GM19372 (cell line): ENCODE measurements around the gene HES3.
A peak's percentile ranks its signal among the peaks of the same experiment; 100 is the strongest.

ENCODE experiments used
- ATAC-seq: cut with Tn5 transposase; IDR thresholded peaks from one replicate; pipeline ENCODE4 v1.9.1; 2021; ENCODE audit warnings: mild to moderate bottlenecking, low read depth, moderate library complexity; ENCODE audit not compliant: unreplicated experiment

HES3 gene

DNA sequence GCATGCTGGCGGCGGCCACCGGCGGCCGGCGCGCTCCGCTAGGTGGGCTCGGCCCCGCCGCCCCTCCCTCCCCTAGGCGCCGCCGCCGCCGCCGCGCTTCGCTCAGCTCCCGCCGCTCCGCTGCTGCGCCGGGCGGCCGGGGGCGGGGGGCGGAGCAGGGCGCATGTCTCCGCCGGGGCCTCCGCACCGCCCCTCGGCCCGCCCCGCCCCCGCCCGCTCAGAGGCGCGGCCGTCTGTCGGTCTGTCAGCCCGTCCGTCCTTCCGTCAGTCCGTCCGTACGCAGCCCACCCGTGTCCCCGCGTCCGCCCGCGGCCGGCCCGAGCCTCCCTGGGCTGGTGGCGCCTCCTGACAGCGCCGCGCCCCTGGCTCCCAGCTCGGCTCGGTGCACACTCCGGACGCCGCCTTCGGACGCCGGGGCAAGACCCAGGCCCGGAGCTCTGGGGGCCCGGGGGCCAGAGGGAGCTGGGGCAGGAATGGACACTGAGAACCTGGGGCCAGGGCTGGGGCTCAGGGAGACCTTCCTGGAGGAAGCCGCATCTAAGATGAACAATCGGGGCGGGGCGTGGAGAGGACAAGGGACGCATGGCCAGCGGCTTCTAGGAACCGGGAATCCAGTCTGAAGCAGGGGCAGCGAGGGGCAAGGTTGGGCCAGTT is 17.1 kb downstream of the HES3 start, which contains the start of gene GPR153:
GPR153 (minus strand) TSS at position 138 of the 654 bp plus-strand sequence. CDS start 6,193 bp downstream, outside the sequence.
- peak; percentile 42 for ATAC-seq

DNA sequence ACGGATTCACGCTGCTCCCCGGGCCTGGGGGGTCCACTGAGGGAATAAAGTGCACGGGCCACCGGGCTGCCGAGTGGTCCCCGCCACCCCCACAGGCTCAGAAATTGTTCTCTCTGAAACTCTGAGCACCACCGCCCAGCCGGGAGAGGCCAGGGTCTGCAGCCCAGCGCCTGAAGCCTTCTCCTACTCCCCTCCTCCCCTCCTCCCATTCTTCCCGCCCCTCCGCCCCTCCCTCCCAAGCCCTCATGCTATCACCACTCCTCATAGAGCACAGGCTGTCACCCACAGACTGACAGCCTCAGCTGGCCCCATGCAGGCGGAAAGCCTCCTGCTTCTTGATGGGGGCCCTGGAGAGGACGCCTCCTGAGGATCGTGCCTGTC is 17.6 kb downstream of the HES3 start:
- ATAC-seq, result no peak

DNA sequence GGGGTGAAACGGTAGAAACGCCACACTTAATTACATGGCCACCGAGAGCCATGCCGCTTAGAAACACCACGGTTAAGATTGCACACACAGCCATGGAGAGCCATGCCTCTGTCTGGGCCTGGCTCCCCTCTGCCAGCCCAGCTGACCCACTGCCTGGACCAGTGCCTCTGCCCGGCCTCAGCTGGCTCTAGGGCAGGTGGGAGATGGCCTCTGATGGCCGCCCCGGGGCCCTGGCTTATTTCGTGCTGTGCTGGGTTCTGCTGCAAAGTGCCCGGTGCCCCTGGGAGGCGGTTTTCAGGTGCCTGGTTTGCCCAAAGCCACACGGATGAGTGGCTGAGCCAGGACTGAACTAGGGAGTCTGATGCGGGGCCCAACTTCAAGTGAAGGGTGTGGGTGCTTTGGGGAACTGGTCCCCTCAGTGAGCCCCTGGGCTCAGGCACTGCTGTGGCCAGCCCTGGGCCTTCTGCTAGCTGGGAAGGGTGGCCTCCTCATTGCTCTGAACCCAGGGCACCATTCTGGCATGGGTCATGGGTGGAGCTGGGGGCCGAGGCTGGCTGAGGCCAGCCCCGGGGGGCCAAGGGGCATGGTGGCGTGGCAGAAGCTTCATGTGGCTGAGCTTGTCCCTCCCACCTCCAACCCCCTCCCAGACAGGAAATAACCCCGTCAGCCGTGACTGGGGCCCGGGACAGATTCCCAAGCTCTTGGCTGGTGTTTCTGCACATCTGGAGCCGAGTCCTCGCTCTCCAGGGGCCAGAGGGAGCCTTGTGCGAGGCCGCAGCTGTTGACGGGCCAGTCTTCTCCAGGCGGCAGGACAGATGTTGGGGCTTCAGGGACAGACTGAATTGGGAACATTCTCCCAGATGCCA is 18.8 kb downstream of the HES3 start:
- ATAC-seq, result no peak

DNA sequence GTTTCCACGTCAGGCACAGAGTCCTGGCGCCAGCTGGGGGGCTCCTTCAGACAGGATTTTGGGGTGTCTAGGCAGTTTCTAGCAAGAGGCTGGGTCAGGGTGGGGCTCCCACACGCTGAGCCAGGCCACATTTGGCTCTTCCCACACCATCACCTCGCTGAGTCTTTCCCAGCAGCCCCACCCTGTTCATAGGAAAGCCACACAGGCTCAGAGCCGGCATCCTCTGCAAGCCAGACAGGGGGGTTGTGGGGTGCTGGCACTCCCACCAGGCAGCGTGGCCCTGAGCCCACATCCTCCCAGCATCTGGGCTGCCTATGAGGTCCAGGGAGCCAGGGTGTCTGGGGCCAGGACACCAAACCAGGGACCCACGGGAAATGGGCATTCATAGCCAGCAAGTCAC is 19.7 kb downstream of the HES3 start:
- ATAC-seq, result no peak

DNA sequence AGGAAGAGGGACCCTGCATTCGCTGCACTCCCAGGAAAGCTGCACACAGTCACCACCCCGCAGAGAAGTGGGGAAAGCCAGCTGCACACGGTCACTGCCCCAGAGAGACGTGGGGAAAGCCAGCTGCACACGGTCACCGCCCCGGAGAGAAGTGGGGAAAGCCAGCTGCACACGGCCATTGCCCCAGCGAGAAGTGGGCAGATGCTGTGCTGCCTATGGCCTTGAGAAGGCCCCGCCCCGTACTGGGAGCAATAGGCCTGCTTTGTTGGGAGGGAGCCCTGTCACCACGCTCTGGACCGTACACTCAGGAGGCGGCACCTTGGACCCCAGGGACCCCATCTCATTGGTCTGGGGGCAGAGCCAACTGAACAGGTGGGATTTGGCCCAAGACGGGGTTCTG is 21.2 kb downstream of the HES3 start:
- no peak for ATAC-seq

DNA sequence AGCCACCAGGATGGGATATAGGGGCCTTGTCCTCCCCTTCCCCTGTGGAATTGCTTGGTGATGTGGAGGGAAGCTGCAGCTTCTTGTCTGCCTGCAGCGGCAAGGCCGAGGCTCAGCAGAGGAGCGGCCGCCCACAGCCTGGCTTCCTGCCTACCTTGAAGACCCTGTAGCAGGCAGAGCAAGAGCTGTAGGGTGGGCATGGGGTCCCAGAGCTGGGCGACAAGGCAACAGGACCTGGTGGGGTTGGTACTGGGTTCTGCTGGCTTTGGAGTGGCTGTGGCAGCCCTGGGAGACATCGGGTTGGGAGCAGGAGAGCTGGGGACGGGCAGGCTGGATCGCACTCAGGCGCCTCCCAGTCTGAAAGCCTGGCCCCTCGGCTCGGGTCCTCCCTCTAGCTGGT is 22.7 kb downstream of the HES3 start:
- no peak for ATAC-seq

DNA sequence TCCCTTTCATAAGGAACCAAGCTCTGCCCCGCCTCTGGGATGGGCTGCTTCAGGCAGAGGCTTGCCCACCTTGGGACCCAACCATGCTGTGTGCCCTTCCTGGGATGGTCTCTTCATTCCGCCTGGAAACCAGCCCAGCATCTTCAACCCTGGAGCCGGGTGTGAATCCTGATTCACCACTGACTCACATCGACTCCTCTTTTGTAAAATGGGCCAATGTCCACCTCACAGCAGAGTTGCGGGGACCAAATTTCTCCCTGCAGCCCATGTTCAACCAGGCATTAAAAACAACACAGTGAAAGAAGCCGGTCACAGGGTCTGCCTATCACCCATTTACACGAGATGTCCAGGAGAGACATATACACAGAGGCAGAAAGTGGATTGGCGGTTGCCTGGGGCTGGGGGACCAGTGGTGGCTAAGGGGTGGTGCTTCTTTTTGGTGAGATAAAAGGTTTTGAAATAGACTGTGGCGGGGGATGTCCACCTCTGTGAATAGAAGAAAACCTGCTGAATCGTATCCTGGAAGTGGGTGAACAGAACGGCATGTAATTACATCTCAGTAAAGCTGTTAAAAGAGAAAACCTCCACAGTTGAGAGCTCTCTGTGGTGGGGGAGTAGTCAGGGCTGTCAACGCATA is 23.8 kb downstream of the HES3 start:
- ATAC-seq, result no peak

DNA sequence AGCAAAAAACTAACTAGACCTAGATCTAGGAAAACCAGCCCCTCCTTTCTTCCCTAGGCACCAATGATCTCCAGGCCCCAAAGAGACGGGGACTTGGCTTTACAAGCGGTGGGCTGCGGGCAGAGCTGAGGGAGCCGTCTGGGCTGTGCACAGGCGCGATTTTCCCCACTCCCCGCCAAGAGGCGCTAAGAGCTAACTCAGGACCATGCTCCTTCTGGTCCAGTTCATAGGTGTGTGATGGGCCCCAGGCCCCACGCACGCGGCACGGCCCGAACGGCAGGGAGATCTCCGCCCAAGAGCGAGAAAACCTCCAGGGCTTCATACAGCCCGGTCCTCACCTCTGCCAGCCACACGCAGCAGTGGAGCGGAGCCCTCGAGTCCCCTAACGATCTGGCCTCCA is 24.4 kb downstream of the HES3 start:
- ATAC-seq, result no peak

DNA sequence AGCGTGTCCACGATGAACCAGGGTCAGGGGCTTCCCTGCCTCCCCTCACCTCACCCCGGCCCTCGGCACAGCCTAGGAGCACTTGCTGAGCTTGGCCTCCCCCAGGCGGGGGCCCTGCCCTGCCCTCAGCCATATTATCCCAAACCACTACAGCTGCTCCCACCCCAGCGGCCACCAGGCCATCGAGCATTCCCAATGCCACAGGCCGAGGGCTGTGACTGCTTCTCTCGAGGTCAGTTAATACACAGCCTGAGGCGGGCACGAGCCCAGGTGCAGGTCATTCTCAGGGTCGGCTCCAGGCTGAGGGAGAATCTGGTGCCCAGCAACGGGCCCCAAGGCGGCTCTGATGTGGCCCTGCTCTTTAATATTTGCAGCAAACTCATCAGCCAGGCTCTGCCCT is 25.3 kb downstream of the HES3 start:
- ATAC-seq, result no peak

DNA sequence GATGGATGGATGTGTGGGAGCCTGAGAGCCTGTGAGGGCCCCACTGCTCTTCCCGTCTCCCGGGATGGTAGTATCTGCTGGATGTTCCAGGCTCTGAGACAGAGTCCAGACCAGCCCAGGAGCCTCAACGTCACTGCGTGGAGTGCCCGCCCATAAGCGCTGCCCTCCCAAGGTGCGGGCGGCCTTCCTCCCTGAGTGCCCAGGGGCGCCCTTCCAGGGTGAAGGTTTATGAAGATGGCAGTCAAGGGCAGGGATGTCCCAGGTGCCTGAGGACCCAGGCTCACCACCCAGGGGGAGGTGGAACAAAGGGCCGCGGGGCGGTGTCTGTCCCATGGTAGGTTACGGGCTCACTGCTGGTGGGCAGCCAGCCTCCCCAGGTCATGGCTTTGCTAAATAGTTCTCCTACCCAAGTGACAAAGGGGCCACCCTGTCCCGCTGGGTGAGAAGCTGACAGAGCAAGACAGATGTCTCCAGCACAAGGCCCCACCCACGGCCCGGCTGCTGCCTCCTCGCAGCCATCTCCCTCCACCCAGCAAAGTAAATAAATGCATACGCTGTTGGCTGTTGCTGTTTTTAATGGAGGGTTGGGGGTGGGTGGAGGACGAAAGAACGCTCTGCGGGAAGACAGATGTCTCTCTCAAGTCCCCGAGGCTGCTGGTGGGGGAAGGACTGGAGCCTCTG is 25.9 kb downstream of the HES3 start:
- no peak for ATAC-seq

DNA sequence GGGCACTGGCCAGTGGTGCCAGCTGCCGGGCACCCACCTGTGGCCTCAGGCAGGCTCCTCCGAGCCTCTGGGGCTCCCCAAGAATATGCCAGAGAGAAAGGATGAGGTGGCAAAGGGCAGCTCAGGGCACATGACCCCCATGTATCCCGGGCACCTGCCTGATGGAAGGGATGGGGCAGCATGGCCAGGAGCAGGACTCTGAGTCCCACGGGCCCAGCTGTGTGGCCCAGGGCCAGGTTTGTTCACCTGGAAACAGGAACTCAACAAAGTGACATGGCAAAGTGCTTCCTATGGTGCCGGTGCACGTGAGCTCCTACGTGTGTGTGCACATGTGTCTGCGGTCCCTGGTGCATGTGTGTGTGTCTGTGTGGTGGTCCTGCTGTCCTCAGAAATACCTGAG is 26.4 kb downstream of the HES3 start:
- ATAC-seq, result no peak

DNA sequence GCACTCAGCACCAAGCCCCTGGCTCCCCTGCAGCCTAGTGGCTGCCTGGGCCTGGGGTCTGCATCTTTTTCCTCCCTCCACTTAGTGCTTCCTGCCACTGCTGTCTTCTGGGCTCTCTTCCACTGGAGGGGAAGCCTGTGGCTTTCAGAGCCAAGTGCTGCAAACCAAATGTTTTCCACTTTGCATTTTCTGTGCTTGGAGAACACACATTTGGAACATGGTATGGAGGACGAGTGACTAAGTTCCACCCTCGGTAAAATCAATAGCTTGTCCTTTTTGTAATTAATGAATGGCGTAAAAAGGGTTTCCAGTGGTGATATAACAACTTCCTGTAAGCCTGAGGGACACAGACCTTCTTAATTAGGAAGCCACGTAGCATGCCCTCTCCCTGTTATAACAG is 27.0 kb downstream of the HES3 start:
- ATAC-seq, result no peak

DNA sequence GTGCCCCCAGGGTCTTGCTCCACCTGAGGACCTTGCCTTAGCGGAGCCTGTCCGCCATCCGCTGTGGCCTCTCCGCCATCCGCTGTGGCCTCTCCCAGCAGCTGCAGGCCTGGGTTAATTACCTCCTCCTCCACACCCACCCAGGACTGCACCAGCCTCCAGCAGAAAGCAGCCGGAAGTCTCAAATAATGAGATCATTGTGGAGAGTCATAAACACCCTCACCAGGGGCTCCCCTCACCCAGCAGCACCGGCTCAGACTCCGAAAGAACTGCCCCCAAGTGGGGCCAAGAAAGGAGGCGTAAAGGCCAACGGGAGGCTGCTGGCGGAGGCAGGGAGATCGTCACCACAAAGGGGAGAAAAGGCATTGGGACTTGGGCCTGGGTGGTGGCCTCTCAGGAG is 27.6 kb downstream of the HES3 start:
- no peak for ATAC-seq

DNA sequence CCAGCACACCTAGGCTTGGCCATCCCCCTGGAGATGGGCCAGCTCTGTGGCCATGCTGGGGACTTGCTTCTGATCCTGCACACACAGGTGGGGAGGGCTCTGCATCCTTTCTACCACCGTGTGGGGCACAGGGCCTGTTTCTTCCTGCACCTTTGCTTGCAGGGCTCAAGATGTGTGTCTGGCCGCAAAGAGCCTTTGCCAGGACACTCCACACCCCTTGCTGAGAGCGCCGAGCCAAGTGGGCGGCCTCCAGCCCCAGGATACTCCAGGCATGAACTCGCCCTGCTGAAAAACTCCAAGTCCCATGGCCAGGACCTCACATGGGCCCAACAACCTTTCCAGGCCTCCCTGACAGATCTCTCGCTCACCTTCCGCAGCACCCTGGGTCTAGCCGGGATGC is 28.5 kb downstream of the HES3 start:
- ATAC-seq, result no peak

DNA sequence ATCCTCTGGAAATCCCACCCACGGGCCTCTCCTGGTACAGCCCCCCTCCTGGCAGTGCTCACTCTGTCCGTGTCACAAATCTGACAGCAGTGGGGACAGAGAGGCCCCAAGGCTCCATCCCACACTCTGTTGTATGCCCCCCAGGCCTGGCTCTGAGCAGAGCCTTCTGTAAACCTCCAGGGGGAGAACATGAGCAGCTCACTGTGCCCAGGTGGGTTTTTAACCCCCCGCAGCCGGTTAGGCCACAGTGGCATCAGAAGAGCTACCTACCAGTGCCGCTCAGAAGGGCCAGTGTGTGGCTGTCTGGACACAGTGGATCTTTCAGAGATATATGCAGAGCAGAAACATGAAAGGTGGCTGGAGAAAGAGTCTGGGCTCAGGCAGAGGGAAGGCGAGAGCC is 28.9 kb downstream of the HES3 start:
- no peak for ATAC-seq

DNA sequence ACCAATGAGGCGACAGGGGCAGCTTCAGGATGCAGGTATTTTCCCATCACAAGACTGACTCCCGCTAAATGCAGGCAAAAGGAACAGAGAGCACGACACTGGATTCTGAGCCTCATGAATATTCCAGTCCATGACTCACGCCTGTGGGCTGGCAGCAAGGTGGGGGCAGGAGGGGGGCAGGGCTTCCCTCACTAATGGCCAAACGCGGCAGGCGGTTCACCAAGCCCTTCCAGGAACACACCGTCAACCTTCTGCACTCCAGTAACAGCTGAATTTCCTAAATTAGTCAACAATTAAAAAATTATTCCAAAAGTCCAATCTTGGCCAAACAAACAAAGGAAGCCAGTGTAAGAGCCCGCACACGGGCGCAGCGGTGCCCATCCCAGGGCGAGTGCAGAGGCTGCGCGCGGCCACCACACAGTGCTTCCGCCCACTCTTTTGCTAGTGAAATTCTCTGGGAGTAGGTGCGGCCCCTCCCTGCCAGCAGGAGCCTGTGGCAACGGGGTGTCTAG is 29.5 kb downstream of the HES3 start:
- no peak for ATAC-seq

DNA sequence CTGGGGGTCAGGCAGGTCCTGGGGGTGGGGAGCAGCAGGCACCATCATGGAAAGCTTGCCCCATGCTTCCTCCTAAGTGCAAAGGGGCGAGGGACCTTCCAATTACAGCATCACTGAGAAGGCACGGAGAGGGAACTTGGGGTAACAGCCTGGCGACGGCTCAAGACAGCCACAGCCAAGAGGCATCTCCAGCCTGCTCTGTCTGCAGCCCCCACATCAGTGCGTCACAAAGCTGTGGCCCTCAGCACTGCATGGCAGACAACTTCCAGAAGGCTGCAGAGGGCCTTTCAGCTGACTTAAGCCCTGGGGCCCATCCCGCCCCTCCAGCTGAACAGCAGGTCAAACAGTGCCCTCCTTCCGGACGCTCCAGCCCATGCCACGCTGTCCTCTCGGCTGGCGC is 30.1 kb downstream of the HES3 start:
- ATAC-seq, result no peak

DNA sequence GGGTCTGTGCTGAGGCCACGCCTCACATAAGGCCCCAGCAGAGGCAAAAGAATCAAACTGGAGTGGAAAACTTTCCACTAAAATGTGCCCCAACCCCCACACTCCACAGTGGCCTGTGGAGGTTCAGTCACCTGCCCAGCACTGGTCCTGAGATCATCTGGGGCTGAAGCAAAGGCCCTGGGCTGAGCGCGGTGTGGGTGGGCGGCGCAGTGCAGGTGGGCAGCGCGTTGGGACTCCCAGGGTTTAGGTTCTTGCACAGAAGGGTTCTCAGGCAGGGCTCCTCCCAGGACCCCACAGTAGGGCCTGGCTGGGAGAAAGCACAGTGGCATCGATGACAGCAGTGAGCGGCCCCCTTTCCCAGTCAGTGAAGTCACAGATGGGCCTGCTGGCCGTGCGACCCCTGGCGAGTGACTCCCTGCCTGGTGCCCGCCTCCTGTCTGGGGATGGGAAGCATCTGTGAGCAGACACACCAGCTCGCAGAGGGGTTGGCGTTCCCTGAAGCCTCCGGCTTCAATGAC is 30.7 kb downstream of the HES3 start:
- no peak for ATAC-seq

DNA sequence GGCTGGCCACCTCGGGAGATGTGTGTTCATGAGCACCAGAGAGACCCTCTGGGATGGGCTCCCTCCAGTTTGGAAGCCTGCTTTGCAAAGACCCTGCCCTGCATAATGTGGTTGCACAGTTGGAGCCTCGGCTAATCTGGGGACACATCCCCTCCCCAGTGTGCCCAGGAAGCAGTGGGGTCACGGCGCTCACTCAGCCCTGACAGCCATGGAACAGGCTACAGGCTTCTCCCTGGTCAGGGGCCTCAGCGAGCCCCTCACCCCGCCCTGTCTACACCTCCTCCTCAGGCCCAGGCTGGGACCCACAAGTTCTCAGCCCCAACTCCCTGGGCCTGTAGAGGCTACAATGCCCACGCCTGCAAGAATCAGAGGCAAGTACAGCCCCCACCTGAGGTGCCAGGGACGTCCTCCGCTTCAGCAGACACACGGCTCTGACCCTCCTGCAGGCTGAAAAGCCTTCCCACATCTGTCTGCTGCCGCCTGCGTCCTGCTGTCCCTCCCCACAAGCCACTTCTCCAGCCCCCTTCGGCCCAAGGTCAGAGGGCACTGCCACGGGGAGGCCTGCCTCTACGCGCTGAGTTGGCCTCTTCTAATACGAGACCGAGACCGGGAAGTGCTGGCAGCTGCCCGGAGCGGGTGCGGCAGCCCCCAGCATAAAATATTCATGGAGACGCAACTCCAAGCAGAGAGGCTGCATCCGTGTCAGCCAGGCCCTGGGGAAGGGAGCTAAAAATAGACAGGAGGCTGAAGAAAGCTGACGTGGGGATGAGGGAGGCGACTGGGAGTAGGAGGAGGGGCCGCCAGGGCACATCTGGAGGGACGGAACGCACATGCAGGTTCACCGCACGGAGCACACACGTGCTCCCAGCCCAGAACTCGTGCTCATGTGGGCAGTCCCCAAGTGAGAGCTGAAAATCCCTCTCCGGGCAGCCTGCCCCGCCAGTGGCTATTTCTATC is 32.1 kb downstream of the HES3 start:
- ATAC-seq, result no peak
